Adrenal gland (tissue), 12 donors: ENCODE results near the gene ODR4. TPM values are rescaled to one million over a fixed set of nuclear protein-coding genes. Genes with fewer than 3 reads are reported as not detected.
"Not testable (repeated sequence)": the region's sequence is repeated elsewhere in the genome, so short reads cannot be mapped to it uniquely, and the experiment has no call there.

Source experiments
- DNase-seq, 7 donors: peaks; one replicate each; pipeline ENCODE4 v3.0.0-alpha.2; 2019 to 2020
- H3K27ac ChIP-seq, 5 donors: fragments of 200-600 bp; sonication (generic) in 4 of 5; 1 replicate in 3 of 5; 2 replicates in 2 of 5; pipeline versions ENCODE4 v1.5.1 to v1.8.0; 2016 to 2020; ENCODE audit warnings: mild to moderate bottlenecking in 1 of 5
- H3K27me3 ChIP-seq: fragments of 200-600 bp; 2 replicates; pipeline ENCODE4 v1.8.0; 2021
- H3K36me3 ChIP-seq, 2 donors: fragments of 200-600 bp; replicated peaks in 1 of 2; 1 replicate in 1 of 2; 2 replicates in 1 of 2; pipeline versions ENCODE4 v1.5.1 to v1.8.0; 2018 to 2022
- H3K4me1 ChIP-seq, 2 donors: fragments of 200-600 bp; replicated peaks in 1 of 2; 1 replicate in 1 of 2; 2 replicates in 1 of 2; pipeline versions ENCODE4 v1.5.1 to v1.8.0; 2018 to 2021
- H3K4me3 ChIP-seq, 4 donors: fragments of 200-600 bp; sonication (generic) in 3 of 4; one replicate each; pipeline ENCODE4 v1.5.1; 2016 to 2018
- H3K9me3 ChIP-seq, 3 donors: fragments of 200-600 bp; sonication (generic) in 1 of 3; replicated peaks in 1 of 3; 1 replicate in 2 of 3; 2 replicates in 1 of 3; pipeline versions ENCODE4 v1.5.1 to v1.8.0; 2016 to 2021
- CTCF ChIP-seq, 6 experiments: fragments of 450-650 bp in 4 of 6; fragments of 200-600 bp in 2 of 6; sonication (generic) in 1 of 6; IDR thresholded peaks; 1 replicate in 5 of 6; 2 replicates in 1 of 6; pipeline versions ENCODE4 v1.5.1 to v1.8.0; 2016 to 2021; ENCODE audit warnings: antibody characterized with exemption in 6 of 6, mild to moderate bottlenecking in 2 of 6, moderate library complexity in 1 of 6
- POLR2A ChIP-seq, 2 donors: fragments of 450-650 bp; IDR thresholded peaks; one replicate each; pipeline ENCODE4 v1.6.1; 2017; ENCODE audit warnings: antibody characterized with exemption in 2 of 2, mild to moderate bottlenecking in 2 of 2, moderate library complexity in 1 of 2
- WGBS, 4 donors: extraction: QIAGEN DNeasy Blood & Tissue Kit in 2 of 4; methylation state at CpG; one replicate each; pipeline versions ENCODE4 v1.1.5 to v1.1.7; 2013 to 2017; 5-methylcytosine and 5-hydroxymethylcytosine counted together
- intact Hi-C, 2 donors: fragments of 100-400 bp; cut with DNase I; formaldehyde crosslinking; loops; one replicate each; pipeline versions ENCODE4 v1.14.1 to v1.15.0; 2022 to 2023
- polyA plus RNA-seq, 3 donors: library from polyadenylated mRNA; stranded (reverse); fragments of 200-250 nt in 2 of 3; fragments of 350-450 nt in 1 of 3; fragmentation: Illumina TruSeq in 1 of 3; extraction: RNeasy Lipid Tissue Mini Kit (QIAGEN cat#74804) in 1 of 3; gene quantifications; one replicate each; pipeline ENCODE4 v1.2.3, GENCODE V29; 2013 to 2014
- total RNA-seq, 9 donors: library from RNA; depleted of rRNA in 4 of 9; stranded (reverse); fragments of >200 nt in 4 of 9; fragments of 120-200 nt in 1 of 9; fragmentation: NEBNext Ultra II Directional in 1 of 9; extraction: Animal tissue kit (Norgen Biotek cat#: 25700) in 1 of 9; gene quantifications; one replicate each; pipeline versions ENCODE4 v1.1.0 to v1.2.4, GENCODE V29; 2013 to 2023
- donor health status: healthy with polysubstance abuse.
- donor health status: Bipolar disorder and iron deficiency.
- donor health status: DM: yes; HTN: yes; CAD: no.
- donor health status: DM: no; HTN: no; CAD: no.
- donor health status: DM: no; HTN: no; CAD: no.
- donor health status: DM: yes; HTN: yes; CAD: no.

Gene ODR4
- total and polyA plus RNA-seq, 12 donors = 15.6 to 46.3 (median 24.0) TPM

DNA sequence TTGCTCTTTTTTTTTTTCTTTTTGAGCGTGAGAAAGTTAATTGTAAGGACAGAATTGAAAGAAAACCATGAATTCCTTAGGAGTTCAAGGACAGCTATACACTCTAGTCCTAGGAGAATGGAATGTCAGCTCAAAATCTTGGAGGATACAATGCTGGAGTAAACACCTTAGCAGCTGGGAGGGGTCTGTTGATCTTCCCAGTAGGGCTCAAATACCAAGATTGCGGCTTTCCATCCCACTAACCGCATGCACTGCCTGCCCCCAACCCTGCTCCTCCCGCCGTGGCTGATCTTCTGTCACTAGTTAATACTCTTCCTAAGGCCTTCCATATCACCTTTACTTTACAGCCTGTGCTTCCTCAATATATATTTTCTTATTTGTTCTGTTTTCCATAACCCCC lies 87.9 kb downstream of the ODR4 start:
- Histone ChIP-seq H3K36me3 (no peaks in the 10 kb centered on the region), H3K27ac (no peak overlapping the region), H3K27me3 (no peaks in the 10 kb centered on the region), H3K4me3 (no peak overlapping the region), H3K9me3 (peaks cover 0 to 6% (median 0%) of the 10 kb centered on the region in 3 donors), H3K4me1 (no peaks in the 10 kb centered on the region)
- intact Hi-C loops = no loop called here
- DNase-seq = no peak
- 77 to 85% (median 83%) methylated on average over 5 of the region's 5 CpGs for WGBS, 4 donors
- TF ChIP-seq POLR2A (IDR thresholded peaks at IDR 0.05) = no peak
- no peak for TF ChIP-seq CTCF (IDR thresholded peaks at IDR 0.05)

DNA sequence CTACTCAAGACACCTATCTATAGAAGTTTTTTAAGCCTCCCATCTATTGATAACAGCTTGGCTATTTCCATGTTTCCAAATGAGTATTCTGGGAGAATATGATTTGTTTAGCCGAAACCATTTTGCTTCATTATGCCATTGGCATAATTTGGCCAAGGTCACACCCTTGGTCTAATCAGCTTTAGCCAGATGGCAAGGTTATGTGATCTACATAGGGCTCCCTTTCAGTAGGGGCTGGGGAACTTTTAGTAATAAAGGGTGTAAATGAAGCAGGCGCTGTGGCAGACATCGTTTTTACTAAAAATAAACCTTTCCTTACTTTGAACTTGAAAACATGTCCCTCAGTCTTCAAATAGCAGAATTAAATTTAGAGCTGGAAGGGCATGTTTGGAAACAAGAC lies 88.3 kb downstream of the ODR4 start:
- Histone ChIP-seq H3K27ac (no peak overlapping the region), H3K4me1 (no peaks in the 10 kb centered on the region), H3K9me3 (peaks cover 0 to 6% (median 0%) of the 10 kb centered on the region in 3 donors), H3K36me3 (no peaks in the 10 kb centered on the region), H3K27me3 (no peaks in the 10 kb centered on the region), H3K4me3 (no peak overlapping the region)
- intact Hi-C loops = no loop called here
- TF ChIP-seq POLR2A (IDR thresholded peaks at IDR 0.05) (no peak), CTCF (IDR thresholded peaks at IDR 0.05) (no peak)
- WGBS, 4 donors = 74 to 86% (median 83%) methylated on average over 3 of the region's 3 CpGs
- no peak for DNase-seq

DNA sequence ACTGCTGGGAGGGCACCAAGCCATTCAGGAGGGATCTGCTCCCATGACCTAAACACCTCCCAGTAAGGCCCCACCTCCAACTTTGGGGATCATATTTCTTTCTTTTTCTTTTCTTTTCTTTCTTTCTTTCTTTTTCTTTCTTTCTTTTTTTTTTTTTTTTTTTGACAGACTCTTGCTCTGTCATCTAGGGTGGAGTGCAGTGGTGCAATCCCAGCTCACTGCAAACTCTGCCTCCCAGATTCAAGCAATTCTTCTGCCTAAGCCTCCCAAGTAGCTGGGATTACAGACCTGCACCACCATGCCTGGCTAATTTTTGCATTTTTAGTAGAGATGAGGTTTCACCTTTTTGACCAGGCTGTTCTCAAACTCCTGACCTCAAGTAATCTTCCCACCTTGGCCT lies 89.9 kb downstream of the ODR4 start:
- H3K4me1 ChIP-seq, DNase-seq, H3K4me3 ChIP-seq, intact Hi-C loops, H3K9me3 ChIP-seq, H3K27me3 ChIP-seq, H3K27ac ChIP-seq, H3K36me3 ChIP-seq: not testable (repeated sequence)

DNA sequence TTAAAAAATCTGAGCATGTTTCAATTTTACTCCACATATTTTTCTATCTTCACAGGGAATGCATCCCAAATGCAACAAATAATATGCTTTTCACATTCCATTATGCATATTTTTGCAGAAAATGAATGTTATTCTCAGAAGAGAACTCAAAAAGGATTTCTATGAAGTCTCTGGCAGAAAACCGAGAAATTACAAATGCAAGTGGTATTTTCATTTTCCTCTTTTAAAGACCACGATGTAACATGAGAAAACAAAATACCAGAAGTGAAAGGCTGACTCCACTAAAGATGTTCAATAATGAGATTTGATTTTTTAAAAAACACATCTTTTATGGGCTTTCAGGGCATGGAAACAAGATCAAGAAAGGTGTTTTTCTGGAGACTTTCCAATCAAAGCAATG lies 90.3 kb downstream of the ODR4 start:
- no peak overlapping the region for H3K27ac ChIP-seq
- no peak overlapping the region for H3K4me3 ChIP-seq
- no peaks in the 10 kb centered on the region for H3K27me3 ChIP-seq
- no peak for DNase-seq
- H3K9me3 ChIP-seq = peaks cover 0 to 6% (median 0%) of the 10 kb centered on the region in 3 donors
- no peaks in the 10 kb centered on the region for H3K36me3 ChIP-seq
- H3K4me1 ChIP-seq = no peaks in the 10 kb centered on the region
- intact Hi-C loops = no loop called here
- no peak for TF ChIP-seq POLR2A (IDR thresholded peaks at IDR 0.05)
- no peak for TF ChIP-seq CTCF (IDR thresholded peaks at IDR 0.05)
- WGBS, 4 donors = 51 to 63% (median 61%) methylated on average over 2 of the region's 2 CpGs

Other genes with a start within 250 kb of the ODR4 start
- gene PRG4, start 79.6 kb upstream of the ODR4 start, total RNA-seq = under 1 TPM in 7 of 9 donors, not detected in 2; 0.09 to 0.95 (median 0.19) TPM
- 1 to 10 TPM in 2 of 3 donors, under 1 TPM in 1; 0.72 to 2.6 (median 1.4) TPM for gene PRG4, start 79.6 kb upstream of the ODR4 start, polyA plus RNA-seq
- gene TPR, start 585 bp upstream of the ODR4 start, total RNA-seq = 10 to 100 TPM; 43.4 to 99.2 (median 72.6) TPM
- gene TPR, start 585 bp upstream of the ODR4 start, polyA plus RNA-seq = 10 to 100 TPM; 24.2 to 43.9 (median 36.8) TPM
- not detected for gene PDC, start 85.3 kb downstream of the ODR4 start, total RNA-seq
- not detected for gene PDC, start 85.3 kb downstream of the ODR4 start, polyA plus RNA-seq